AG09319 (cell line): ENCODE data around the gene ASF1B.
A peak's percentile ranks its signal among the peaks of the same experiment; 100 is the strongest.

Source experiments
- DNase-seq: peaks from one replicate; pipeline ENCODE4 v3.0.0-alpha.2; 2010; ENCODE audit warnings: low read depth; ENCODE audit errors: extremely low read depth
- CTCF ChIP-seq: IDR thresholded peaks from 2 replicates; pipeline ENCODE4 v1.5.1; 2011; ENCODE audit warnings: low read depth, mild to moderate bottlenecking, inconsistent platforms, low read length, moderate library complexity

Gene ASF1B

GRCh38 chr19:14078411-14078810 lies 58.0 kb downstream of the ASF1B start:
- DNase-seq = no peak
- TF ChIP-seq CTCF = no peak

- no peak for DNase-seq
Observed at GRCh38 chr19:14073925-14074838, 62.2 kb downstream of the ASF1B start.

GRCh38 chr19:14073261-14073924 lies 63.0 kb downstream of the ASF1B start:
- no peak for DNase-seq

More at GRCh38 chr19:14073925-14074838, 62.2 kb downstream of the ASF1B start:
- no peak for TF ChIP-seq CTCF

GRCh38 chr19:14072535-14073260 lies 63.7 kb downstream of the ASF1B start, which contains the start of gene MISP3:
TSS of gene MISP3 (plus strand) at chr19:14072786. CDS start at chr19:14073310, 524 bp downstream.
- TF ChIP-seq CTCF = no peak; the same call in 1 of the 2 replicates
- no peak for DNase-seq

More at GRCh38 chr19:14073261-14073924, 63.0 kb downstream of the ASF1B start:
- peak; percentile 25 for TF ChIP-seq CTCF

GRCh38 chr19:14070268-14071050 lies 65.9 kb downstream of the ASF1B start:
- no peak for TF ChIP-seq CTCF
- DNase-seq = no peak
